Measurements from ENCODE around the gene FBLN2.
A peak's percentile ranks its signal among the peaks of the same experiment; 100 is the strongest.

FBLN2 gene

DNA sequence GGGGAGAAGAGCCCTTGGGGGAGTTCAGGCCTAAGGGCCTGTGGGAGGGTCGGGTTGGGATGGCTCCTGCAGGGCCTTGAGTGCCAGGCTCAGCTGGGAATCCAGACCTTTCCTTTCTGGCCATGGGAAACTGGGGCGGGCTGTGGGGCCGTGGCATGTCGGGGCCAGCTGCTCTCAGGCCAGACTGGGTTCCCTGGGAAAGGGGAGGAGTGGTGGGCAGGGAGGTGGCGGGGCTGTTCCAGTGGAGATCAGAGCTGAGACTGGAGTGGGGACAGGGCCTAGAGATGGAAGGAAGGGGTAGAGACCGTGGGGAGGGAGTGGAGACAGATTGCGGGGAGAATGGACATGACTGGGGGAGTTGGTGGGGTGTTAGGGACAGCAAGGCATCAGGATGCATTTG lies 20.3 kb downstream of the FBLN2 start:
- DNase-seq = no peak

DNA sequence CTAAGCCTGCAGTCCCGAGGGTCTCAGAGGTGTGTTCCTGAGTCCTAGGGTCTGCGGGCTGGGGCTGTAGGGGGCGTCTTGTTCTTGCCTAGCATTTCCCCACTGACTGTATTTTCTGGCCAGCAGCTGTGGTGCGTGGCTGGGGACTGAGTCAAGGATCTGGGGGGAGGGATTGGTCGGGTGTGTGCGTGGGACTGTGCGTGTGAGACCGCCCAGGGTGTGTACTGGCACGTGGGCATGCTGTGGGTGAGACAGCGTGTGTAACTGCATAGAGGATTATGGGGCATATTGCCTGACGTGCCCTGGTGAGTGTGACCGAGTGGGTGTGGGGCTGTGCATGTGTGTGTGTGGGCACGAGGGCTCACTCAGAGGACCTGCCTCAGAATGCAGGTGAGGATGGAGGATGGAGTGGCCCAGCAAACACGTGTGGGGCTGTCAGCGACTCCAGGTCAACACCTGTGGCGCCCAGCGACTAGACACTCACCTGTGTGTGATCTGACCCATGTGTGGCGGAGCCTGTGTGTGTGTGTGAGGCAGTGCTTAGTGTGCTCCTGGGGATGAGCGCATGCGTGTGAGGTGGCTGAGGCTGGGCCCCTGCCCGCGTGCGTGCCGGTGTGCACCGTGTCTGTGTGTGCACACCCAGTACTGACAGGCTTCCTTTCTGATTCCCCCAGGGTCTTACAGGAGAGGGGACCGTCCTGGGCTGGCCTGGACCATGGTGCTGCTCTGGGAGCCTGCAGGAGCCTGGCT lies 20.9 kb downstream of the FBLN2 start:
- no peak for DNase-seq

DNA sequence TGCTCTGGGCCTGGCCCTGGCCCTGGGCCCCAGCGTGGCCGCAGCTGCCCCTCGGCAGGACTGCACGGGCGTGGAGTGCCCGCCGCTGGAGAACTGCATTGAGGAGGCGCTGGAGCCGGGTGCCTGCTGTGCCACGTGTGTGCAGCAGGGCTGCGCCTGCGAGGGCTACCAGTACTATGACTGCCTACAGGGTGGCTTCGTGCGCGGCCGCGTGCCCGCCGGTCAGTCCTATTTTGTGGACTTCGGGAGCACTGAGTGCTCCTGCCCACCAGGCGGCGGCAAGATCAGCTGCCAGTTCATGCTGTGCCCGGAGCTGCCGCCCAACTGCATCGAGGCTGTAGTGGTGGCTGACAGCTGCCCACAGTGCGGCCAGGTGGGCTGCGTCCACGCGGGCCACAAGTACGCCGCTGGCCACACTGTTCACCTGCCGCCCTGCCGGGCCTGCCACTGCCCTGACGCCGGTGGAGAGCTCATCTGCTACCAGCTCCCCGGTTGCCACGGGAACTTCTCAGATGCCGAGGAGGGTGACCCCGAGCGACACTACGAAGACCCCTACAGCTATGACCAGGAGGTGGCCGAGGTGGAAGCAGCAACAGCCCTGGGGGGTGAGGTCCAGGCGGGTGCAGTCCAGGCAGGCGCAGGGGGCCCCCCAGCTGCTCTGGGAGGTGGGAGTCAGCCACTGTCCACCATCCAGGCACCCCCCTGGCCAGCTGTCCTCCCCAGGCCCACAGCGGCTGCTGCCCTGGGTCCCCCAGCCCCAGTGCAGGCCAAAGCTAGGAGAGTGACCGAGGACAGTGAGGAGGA lies 21.7 kb downstream of the FBLN2 start:
- no peak for DNase-seq

DNA sequence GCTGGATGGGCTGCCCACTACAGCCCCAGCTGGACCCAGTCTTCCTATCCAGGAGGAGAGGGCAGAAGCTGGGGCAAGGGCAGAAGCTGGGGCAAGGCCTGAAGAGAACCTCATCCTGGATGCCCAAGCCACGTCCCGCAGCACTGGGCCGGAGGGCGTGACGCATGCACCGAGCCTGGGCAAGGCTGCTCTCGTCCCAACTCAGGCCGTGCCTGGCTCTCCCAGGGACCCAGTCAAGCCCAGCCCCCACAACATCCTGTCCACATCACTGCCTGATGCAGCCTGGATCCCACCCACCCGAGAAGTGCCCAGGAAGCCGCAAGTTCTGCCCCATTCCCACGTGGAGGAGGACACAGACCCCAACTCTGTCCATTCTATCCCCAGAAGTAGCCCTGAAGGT lies 22.3 kb downstream of the FBLN2 start:
- no peak for DNase-seq

DNA sequence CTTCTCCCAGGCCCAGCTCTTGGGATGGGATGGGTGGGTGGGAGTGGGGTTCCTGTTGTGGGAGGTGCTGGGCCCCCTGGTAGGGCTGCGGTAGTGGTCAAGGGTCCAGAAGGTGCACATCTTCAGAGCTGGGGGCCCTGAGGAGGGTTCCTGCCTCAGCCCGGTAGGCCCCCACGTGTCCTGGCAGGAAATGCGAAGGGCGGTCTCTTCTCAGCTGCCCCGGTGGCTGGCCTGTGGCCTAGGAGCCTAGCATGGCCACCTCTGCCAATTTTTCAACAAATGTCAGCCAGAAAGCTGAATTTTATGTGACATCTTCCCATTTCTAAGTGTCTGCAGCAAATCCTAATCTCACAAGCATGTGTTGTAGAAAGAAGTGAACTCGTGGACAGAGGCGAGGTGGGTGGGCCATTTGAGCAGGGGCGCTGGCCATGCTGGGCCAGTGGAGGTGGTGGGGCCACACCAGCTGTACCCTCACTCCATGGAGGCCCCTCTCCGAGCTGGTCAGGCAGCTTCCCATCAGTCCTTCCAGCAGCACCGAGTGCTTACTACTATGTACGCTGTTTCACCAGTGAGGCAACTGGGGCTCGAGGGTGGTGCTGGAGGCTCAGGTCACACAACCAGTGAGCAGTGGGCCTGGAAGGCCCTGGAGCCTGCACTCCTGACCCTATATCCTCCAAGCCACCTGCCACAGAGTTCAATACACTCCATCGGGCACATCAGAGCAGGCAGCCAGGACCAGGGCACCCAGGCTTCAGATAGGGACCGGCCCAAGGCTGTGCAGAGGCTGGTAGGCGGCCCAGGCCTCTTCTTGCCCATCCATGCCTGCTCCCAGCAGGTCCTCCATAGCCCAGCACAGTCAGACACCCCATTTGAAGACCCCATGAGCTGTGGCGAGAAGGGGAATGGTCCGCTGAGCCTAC lies 23.2 kb downstream of the FBLN2 start:
- no peak for DNase-seq

DNA sequence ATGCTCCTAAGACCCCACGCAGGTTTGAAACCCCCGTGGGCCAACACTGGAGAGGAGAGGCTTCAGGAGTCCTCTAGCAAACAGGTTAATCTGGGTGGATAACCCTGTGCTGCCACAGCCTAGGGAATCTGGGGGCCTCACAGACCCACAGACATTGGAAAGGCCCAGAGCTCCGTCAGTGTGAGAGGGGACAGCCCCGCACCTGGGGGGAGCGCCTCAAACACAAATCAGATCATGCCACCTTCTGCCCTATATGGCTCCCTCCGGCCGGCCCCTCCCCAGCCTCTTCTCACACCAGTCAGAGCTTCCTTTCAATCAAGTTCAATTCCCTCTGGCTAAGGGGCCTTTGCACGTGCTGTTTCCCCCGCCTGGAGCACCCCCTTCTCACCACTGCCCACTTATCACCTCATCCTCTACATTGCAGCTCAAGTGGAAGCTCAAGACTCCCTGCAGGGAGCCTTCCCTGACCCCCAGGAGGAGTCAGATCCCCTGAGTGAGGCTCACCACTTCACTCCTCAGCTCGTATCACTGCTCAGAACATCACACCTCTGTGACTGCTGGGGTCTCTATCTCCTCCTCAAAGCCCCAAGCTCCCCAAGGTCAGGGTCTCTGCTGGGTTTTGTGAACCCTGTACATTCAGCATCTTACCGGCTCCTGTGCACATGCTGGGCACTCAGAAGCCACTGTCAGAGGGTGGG lies 24.1 kb downstream of the FBLN2 start:
- no peak for DNase-seq

DNA sequence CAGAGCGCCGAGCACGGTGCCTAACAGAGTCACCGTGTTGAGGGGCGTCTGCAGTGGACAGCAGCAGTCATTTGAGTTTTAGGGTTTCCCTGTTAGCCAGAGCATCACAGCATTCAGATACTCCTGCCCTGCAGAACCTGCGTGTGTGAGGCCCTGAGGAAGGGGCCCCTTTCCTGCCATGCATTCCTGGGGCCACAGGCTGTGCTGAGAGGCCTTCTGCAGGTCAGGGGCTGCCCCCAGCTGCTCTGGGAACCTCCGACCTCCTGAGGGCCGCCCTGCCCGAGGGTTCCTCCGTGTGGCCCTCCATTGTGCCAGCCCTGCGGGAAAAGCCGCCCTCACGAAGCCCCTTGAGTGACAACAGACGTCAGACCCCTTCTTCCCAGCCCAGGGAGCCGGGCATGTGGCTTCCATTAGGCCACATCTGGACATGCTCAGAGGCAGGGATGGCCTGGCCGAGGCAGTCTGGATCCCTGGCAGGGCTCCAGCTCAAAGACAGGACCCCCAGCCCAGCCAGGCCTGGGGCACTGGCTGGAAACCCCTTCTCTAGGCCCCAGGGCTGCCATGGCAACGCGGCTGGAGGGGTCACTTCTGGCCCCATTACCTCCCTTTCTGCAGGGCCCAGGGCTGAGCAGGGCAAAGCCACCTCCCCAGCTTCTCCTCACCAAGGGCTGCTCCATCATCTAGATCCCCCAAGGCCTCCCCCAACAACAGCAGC lies 25.3 kb downstream of the FBLN2 start:
- no peak for DNase-seq

DNA sequence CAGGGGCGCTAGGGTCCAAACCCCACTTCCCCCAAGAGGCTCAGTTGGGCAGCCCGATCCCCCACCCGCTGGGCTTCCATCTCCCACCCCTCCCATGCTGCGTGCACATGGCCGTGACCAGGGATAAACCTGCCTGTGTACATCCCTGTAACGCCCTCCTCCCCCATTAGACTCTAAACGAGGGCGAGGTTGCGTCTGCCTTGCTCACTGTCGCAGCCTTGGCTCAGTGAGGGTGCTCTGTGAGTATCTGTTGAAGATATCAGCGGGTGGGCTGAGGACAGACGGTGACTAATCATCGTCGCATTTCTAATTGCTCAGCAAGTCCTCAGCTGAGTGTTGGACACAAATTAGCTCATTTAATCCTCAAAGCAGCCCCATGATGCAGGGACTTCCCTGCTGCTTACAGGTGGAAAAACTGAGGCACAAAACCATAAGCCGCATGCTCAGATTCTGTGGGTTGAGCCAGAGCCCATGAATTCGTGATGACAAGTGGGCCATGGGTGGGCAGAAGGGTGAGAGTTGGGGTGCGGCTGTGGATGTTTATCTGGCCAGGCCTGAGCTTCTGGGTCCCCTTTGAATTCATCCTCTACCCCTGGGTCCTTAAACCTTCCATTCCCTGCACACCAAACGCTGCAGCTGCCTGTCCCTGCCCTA lies 26.0 kb downstream of the FBLN2 start:
- DNase-seq = peak; percentile 38

DNA sequence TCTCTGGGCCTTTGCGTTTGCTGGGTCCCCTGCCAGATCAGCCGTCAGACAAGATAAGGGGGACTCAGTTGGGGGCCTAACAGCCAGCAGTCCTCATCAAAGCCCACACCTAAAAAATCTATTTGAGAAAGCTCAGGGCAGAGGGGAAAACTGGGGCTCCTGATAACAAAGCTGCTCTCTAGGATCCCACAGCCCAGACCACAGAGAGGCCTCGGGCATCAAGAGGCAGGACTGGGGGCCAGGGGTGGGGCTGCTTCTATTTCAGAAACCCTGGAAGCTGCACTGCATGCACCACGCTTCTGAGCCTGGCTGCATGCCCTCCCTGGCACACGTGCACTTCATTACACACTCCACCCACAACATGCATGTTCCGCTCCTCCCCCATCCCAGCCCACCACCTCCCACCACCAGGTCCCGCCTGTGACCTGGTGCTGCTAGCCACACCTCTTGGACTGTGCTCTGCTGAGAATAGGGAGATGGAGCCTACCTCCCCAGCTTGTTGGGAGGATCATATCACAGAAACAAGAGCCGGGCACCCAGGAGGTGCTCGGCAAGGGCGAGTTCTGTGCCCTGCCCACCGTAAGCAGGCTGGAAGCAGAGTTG lies 26.6 kb downstream of the FBLN2 start:
- no peak for DNase-seq

DNA sequence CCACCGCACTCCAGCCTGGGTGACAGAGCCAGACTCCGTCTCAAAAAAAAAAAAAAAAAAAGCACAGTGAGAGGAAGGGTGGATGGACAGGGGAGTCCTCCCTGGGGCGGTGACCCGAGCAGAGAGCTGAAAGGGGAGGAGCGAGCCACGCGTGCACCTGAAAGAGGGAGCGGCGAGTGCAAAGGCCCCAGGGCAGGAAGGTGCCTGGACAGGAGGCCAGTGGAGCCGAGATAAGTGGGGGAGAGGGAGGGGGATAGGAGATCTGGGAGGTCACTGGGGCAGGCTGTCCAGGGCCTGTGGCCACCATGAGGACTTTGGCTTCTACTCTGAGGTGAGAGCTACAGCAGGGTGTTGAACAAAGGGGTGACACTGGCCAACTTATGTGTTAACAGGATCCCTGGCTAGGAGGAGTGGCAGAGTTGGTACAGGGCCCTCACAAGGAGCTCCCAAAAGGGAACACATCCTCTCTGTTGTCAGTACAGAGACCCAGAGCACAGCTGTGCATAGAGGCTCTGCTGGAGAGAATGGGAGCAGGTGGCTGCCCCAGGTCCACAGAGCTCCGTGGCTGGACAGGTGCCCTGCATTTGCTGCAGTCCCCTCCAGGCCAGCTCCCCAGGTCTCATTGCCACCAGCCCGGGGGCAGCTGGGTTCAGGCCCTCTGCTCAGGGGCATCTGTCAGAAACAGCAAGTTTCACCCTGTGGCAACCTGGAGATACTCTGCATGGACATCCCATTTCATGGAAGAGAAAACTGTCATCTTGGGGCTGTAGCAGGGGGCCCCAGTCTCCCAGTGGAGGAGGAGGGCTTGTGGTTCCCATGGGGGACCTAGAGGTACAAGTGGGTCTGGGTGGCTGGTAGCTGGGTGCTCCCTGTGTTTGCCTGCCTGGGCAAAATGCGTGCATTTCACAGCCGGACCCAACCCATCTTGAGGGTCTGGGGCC lies 28.5 kb downstream of the FBLN2 start:
- DNase-seq = no peak

DNA sequence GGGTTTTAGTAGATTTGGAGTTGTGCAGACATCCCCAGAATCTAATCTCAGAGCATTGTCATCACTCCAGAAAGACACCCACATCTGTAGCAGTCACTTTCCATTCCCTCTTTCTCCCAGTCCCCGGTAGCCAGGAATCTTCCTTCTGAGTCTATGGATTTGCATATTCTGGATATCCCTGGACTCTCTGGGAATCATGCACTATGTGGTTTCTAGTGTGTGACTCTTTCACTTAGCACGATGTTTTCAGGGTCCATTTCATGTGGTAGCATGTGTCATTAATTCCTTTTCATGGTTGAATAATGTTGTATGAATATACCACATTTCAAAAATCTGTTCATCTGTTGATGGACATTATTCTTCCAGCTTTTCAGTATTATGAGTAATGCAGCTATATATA lies 29.3 kb downstream of the FBLN2 start:
- no peak for DNase-seq

DNA sequence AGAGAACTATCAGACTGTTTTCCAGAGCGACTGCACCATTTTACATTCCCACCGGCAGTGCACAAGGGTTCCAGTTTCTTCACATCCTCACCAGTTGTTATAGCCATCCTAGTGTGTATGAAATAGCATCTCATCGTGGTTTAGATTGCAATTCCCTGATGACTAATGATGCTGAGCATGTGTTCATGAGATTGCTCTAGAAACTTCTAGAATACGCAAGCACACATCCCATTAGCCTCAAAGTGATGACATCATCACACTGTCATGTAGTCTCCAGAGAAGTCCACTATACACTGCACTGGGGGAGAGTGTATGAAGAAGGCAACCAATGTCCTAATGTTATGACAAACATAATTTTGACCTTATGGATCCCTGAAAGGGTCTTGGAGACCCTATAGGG lies 30.1 kb downstream of the FBLN2 start:
- no peak for DNase-seq

DNA sequence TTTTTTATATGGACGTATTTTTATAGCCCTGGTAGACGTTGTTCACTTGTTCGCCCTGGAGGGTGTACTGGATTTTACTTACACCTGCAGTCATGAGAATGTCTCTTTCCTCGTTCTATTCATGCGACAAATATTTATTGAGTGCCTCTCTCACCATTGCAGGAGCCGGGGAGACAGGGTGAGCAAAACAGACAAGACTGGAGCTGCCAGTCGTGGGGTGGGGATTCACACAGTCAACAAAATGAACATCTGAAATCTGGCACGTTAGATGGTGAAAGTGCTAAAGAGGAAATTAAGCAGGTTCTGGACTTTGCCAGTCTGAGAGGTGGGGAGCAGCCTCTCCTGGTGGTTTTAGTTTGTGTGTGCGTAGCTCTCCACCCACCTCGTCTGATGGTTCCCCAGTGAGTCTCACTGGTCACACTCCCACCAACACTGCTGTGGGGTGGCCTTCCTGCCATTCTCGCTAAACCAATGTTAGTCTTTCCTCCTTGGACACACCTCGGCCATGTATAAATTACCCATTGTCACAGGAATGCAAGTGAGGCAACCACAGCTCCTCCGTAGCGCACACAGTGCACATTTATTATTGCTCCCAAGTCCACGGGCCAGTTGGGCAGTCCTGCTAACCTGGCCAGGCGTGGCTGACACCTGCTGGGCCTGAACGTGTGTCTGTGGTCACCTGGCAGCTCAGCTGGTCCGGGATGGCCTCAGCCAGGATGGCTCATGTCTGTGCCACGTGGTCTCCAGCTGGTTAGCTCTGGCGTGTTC lies 31.5 kb downstream of the FBLN2 start:
- no peak for DNase-seq

DNA sequence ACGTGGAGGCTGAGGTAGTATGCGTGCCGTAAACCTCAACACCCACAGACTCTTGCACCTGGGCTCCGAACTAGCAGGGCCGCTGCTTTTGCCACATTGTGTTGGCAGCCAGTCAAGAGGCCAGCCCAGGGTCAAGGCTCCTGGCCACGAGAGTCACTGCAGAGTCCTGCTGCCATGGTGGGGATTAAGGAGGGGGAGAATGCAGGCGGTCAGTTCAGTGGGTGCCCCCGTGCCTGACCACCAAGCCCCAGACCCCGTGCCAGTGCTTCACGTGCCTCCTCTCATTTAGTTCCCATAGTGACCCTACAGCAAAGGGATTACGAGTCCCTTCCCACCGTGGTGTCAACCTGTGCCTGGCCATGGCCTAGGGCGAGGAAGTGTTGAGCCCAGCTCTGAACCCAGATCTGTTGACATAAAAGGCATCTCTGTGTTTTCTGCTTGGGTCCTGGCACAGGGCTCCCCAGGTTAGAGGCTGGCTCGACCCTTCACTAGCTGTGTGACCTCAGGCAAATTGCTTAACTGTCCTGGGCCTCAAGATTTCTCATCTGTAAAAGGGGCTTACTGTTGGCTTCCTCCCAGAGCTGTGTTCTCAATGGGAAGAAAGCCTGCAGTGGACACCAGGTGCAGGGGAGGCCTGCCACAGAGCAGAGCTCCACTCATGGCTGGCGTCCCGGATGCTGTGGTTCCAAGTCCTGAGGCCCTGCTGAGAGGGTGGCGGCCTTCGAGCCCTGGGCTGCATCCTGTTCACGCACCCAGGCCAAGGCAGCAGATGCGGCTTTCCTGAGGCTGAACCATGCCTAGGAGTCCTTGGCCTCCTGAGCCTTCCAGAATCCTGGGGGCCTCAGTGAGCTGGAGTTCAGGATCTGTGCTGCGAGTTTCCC lies 32.8 kb downstream of the FBLN2 start:
- DNase-seq = no peak

DNA sequence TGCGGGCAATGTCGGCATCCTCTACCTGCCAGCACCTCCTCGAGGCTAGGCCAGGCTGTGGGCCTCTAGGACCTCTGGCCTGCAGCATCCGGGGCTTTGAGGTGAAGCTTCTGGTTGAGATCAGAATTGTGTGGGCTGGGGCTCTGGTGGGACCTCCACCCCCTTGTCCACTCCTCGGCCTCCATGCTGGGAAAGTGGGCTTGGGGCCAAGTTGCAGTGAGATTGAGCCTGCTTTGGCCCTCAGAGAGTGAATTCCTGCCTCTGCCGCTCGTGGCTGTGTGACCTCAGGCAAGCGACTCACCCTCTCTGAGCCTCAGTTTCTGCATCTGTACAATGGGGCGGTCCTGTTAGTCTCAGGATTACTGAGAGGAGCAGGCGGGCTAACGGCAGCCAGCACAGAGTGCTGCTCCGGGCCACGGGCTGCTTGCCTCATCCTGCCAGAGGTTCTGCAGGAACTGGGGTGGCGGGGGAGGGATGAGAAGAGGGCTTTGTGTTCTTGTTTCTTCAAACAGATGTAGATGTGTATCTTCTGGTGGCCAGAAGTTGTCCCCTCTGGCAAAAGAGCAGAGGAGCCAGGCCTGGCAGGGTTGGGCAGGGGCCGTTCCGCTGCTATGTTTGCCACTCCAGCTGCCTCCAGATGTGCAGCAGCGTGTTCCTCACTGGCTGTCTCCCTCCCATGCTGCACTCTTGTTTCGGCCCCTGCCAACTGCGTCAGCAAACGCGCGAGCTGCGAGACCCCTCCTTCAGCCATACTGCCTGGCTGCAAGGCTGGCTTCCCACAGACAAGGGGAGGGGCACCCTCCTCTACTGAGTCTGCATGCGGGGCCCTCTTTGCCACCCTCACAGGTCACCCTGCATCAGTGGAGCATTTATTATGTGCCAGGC lies 33.7 kb downstream of the FBLN2 start:
- no peak for DNase-seq

DNA sequence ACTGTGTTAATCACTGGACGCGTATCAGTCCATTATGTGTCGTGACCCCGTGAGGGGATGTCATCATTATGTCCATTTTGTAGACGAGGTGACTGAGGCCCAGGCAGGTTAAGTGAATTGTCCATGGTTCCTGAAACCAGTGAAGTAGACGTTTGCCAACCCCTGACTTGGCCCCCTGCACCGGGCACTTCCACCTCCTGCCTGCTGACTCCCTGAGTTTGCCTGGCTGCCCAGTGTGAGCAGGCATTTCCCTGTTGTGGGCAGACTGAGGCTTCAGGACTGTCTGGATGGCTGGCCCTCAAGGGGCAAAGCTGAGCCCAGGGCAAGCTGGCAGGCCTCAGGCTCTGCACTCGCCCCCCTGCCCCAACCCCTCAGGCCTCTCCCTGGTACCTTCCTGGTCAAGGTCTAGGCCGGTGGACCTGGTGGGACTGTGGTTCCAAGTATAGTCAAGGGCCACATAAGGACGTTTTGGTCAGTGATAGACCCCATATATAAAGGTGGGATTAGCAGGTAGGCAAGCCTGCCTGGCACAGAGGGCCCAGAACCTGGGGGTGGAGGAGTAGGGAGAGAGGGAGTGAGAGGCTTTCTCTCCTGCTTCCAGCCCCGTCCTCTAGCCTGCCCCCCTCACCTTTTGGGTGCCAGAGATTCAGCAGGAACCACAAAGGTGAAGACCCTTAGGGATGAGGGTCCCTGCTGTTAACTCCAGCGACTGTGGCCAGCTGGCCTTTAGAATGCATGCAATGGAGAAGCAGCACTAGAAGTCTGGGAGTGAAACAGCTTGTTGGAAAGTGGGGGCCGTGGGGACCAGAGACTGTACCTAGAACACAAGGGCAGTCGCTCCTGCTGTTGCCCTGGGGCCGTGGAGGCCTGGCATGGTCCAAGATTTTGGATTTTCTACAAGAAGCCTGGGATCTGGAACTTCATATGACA lies 34.6 kb downstream of the FBLN2 start:
- DNase-seq = no peak

Data from activated CD4-positive, alpha-beta T cell treated with anti-CD3 and anti-CD28 coated beads for 48 hours (primary cell).